Stimulated activated naive CD4-positive, alpha-beta T cell treated with Interleukin-2 at 50 U/mL for 16 hours (primary cell): ENCODE data around the gene CDKL5.

ENCODE experiments used
- DNase-seq: peaks from one replicate; lab custom pipeline; 2025; lab: John Stamatoyannopoulos, UW

The CDKL5 gene

GRCh38 chrX:18698737-18699650 lies 273.6 kb downstream of the CDKL5 start:
- DNase-seq = no peak

DNA sequence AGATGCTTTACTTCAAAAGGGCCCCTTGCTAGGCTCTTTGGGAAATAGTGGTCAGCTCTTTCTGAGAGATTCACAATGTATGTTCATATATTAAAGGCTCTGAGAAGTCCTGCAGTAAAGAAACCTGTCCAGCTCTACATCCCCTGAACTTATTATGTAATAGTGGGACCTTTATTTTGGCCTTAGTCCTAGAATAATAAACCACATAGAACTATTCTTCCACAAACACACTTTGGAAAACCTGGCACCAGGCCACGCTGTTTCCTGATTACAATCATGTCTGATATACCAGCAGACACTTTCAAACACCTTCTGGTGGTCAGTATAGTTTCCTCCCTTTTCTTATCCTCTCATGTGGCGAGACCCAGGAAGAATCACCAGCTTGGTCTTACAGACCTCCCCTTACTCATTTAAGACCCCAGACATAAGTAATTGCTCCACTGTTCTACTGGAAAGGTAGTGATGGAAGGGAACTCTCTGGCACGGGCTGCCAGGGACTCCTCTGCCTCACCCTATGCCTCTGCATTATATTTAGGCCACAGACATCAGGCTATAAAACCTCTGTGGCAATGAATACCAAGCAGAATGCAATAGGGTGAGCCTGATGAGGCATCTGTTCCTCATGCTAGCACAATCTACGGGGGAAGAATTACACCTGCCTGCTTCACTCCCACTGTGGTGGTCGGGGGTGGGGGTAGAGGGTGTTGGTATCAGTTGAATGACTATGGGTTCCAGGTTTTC lies 276.4 kb downstream of the CDKL5 start:
- DNase-seq = no peak

GRCh38 chrX:18702362-18703195 lies 277.2 kb downstream of the CDKL5 start:
- no peak for DNase-seq
